Fibroblast of lung (primary cell): ENCODE data around the gene NUAK2. TPM values are rescaled to one million over a fixed set of nuclear protein-coding genes. Genes with fewer than 3 reads are reported as not detected.

Source experiments
- DNase-seq, 2 donors: peaks; one replicate each; pipeline versions ENCODE4 v3.0.0 to v3.0.0-alpha.2; 2010; ENCODE audit warnings: low read depth in 2 of 2
- H2AFZ ChIP-seq: 2 replicates; pipeline ENCODE4 v1.5.1; 2012; ENCODE audit warnings: low read length, control low read depth, inconsistent platforms
- H3K27ac ChIP-seq: 2 replicates; pipeline ENCODE4 v1.5.1; 2011; ENCODE audit warnings: low read length, control low read depth; ENCODE audit not compliant: insufficient read depth
- H3K27me3 ChIP-seq: 2 replicates; pipeline ENCODE4 v1.5.1; 2011; ENCODE audit warnings: mild to moderate bottlenecking, low read length; ENCODE audit not compliant: control insufficient read depth, insufficient read depth
- H3K36me3 ChIP-seq: 2 replicates; pipeline ENCODE4 v1.5.1; 2011; ENCODE audit warnings: low read length; ENCODE audit not compliant: control insufficient read depth, insufficient read depth
- H3K4me1 ChIP-seq: 2 replicates; pipeline ENCODE4 v1.5.1; 2011; ENCODE audit warnings: low read length; ENCODE audit not compliant: control insufficient read depth, insufficient read depth; ENCODE audit errors: extremely low read depth
- H3K4me2 ChIP-seq: 2 replicates; pipeline ENCODE4 v1.5.1; 2011; ENCODE audit warnings: low read length, control low read depth; ENCODE audit not compliant: insufficient read depth; ENCODE audit errors: extremely low read depth
- H3K4me3 ChIP-seq, 4 experiments: fragments of 200-600 bp in 1 of 4; sonication (generic) in 1 of 4; replicated peaks in 1 of 4; 2 replicates each; pipeline ENCODE4 v1.5.1; 2011 to 2016; ENCODE audit warnings: low read length in 4 of 4, low read depth in 3 of 4, mild to moderate bottlenecking in 3 of 4, control low read depth in 2 of 4, inconsistent platforms in 1 of 4, mixed read lengths in 1 of 4; ENCODE audit not compliant: insufficient read depth in 1 of 4; ENCODE audit errors: control extremely low read depth in 1 of 4
- H3K79me2 ChIP-seq: 2 replicates; pipeline ENCODE4 v1.5.1; 2012; ENCODE audit warnings: mild to moderate bottlenecking, low read length, inconsistent platforms; ENCODE audit not compliant: control insufficient read depth, insufficient read depth
- H3K9ac ChIP-seq: 2 replicates; pipeline ENCODE4 v1.5.1; 2011; ENCODE audit warnings: mild to moderate bottlenecking, low read length, control low read depth; ENCODE audit not compliant: insufficient read depth
- H3K9me3 ChIP-seq: 2 replicates; pipeline ENCODE4 v1.5.1; 2012; ENCODE audit warnings: low read depth, low read length; ENCODE audit not compliant: control insufficient read depth, insufficient read depth
- H4K20me1 ChIP-seq: 2 replicates; pipeline ENCODE4 v1.5.1; 2011; ENCODE audit warnings: low read length; ENCODE audit not compliant: control insufficient read depth, insufficient read depth; ENCODE audit errors: extremely low read depth
- EZH2 ChIP-seq: IDR thresholded peaks from 2 replicates; pipeline ENCODE4 v1.5.1; 2012; ENCODE audit warnings: low read length, control low read depth, mild to moderate bottlenecking; ENCODE audit errors: missing control alignments
- polyA plus RNA-seq, 2 donors: library from polyadenylated mRNA; depleted of rRNA in 1 of 2; stranded (reverse) in 1 of 2; unstranded in 1 of 2; fragments of >200 nt; gene quantifications; 2 replicates each; pipeline ENCODE4 v1.2.1, GENCODE V29; 2011 to 2012; ENCODE audit warnings: missing spikeins in 1 of 2
- total RNA-seq: library from RNA; depleted of rRNA; stranded (reverse); fragments of >200 nt; gene quantifications from 2 replicates; pipeline ENCODE4 v1.2.1, GENCODE V29; 2014
- TF ChIP-seq, protein P1 (sequence below), 2 donors: IDR thresholded peaks in 1 of 2; conservative IDR thresholded peaks in 1 of 2; 1 replicate in 1 of 2; 2 replicates in 1 of 2; pipeline ENCODE4 v1.5.1; 2011 to 2012; ENCODE audit warnings: low read length in 2 of 2, control low read depth in 1 of 2, inconsistent platforms in 1 of 2, low read depth in 1 of 2, mild to moderate bottlenecking in 1 of 2

The NUAK2 gene
- total and polyA plus RNA-seq, 2 donors (not counting 1 experiment from before 2014, with no cell fraction given) = 1.7 to 4.9 TPM

DNA sequence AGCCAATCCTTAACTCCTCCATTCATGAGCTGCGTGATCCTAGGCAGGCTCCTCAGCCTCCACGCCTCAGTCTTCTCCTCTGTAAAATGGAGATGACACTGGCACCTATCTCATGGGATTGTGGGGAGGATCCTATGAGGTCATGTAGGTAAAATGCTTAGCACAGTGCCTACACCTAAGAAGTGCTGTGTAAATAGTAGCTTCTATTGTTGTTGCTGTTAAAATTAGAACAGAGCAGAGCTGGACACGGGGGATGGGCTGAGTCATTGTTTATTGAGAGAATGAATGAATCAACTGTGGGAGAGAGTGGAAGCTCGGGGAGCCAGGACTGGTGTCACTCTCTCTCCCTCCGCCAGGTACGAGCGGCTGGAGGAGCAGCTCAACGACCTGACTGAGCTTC lies 50.8 kb downstream of the NUAK2 start:
- Histone ChIP-seq H3K36me3 (peaks cover 1% of the 10 kb centered on the region), H3K4me3 (no peak overlapping the region), H4K20me1 (no peaks in the 10 kb centered on the region), H3K9ac (no peak overlapping the region), H3K4me1 (no peaks in the 10 kb centered on the region), H3K27ac (no peak overlapping the region), H3K4me2 (no peak overlapping the region), H3K9me3 (no peaks in the 10 kb centered on the region), H2AFZ (no peak overlapping the region), H3K27me3 (no peaks in the 10 kb centered on the region), H3K79me2 (no peaks in the 10 kb centered on the region)
- DNase-seq = peak; percentile 33 to 71
- no peak for TF ChIP-seq EZH2

DNA sequence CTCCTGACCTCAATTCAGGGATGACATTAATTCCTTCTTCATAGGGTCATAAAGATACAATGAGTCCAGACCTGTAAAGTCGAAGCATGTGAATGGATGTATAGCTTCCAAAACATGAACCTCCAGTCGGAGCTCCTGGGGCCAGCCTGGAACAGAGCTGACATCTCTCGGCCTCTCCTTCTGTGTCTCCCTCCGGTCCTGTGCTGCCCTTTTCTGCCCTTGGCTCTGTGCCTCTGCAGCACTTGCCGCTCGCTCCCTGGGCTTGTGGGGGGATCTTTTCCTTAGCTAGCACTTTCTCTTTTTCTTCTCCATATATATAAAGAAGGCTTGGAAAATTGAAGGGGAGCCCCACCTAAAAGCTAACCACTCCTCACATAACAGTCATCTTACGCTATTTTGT lies 51.3 kb downstream of the NUAK2 start:
- Histone ChIP-seq H3K9me3 (no peaks in the 10 kb centered on the region), H3K79me2 (no peaks in the 10 kb centered on the region), H3K27me3 (no peaks in the 10 kb centered on the region), H3K4me2 (no peak overlapping the region), H3K4me1 (no peaks in the 10 kb centered on the region), H3K36me3 (peaks cover 1% of the 10 kb centered on the region), H3K9ac (no peak overlapping the region), H3K27ac (no peak overlapping the region), H2AFZ (no peak overlapping the region), H4K20me1 (no peaks in the 10 kb centered on the region), H3K4me3 (no peak overlapping the region)
- no peak for TF ChIP-seq EZH2
- TF ChIP-seq, protein P1, sequence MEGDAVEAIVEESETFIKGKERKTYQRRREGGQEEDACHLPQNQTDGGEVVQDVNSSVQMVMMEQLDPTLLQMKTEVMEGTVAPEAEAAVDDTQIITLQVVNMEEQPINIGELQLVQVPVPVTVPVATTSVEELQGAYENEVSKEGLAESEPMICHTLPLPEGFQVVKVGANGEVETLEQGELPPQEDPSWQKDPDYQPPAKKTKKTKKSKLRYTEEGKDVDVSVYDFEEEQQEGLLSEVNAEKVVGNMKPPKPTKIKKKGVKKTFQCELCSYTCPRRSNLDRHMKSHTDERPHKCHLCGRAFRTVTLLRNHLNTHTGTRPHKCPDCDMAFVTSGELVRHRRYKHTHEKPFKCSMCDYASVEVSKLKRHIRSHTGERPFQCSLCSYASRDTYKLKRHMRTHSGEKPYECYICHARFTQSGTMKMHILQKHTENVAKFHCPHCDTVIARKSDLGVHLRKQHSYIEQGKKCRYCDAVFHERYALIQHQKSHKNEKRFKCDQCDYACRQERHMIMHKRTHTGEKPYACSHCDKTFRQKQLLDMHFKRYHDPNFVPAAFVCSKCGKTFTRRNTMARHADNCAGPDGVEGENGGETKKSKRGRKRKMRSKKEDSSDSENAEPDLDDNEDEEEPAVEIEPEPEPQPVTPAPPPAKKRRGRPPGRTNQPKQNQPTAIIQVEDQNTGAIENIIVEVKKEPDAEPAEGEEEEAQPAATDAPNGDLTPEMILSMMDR (conservative IDR thresholded peaks at IDR 0.05 in 1 of 2, IDR thresholded peaks at IDR 0.05 in 1 of 2; ENCODE audit: low read depth in 1 of 2, low read length in 2 of 2) = no peak
- no peak for DNase-seq

DNA sequence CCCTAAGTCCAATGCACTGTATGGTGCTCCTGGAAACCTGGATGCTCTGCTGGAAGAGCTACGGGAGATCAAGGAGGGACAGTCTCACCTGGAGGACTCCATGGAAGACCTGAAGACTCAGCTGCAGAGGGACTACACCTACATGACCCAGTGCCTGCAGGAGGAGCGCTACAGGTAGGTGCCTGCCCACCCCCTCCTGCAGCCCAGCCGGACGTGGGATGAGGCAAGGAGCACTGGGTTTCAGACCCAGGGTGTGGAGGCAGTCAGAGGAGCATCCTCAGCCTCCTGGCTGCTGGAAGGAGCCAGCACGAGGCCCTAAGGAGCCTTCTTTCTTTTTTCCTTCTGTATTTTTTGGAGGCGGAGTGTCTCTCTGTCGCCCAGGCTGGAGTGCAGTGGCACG lies 51.8 kb downstream of the NUAK2 start:
- Histone ChIP-seq H2AFZ (no peak overlapping the region), H3K4me1 (no peaks in the 10 kb centered on the region), H3K9me3 (no peaks in the 10 kb centered on the region), H3K27me3 (no peaks in the 10 kb centered on the region), H3K4me2 (no peak overlapping the region), H4K20me1 (no peaks in the 10 kb centered on the region), H3K27ac (no peak overlapping the region), H3K9ac (no peak overlapping the region), H3K4me3 (no peak overlapping the region), H3K36me3 (peaks cover 1% of the 10 kb centered on the region), H3K79me2 (no peaks in the 10 kb centered on the region)
- DNase-seq = no peak
- no peak for TF ChIP-seq EZH2
- TF ChIP-seq, protein P1 (conservative IDR thresholded peaks at IDR 0.05 in 1 of 2, IDR thresholded peaks at IDR 0.05 in 1 of 2; ENCODE audit: low read depth in 1 of 2, low read length in 2 of 2) = no peak
